Endothelial cell of umbilical vein (primary cell): ENCODE data around the gene GAL3ST3. TPM values are rescaled to one million over a fixed set of nuclear protein-coding genes. Genes with fewer than 3 reads are reported as not detected.
A peak's percentile ranks its signal among the peaks of the same experiment; 100 is the strongest.

Experiments used
- BruUV-seq: library from RNA; stranded (reverse); fragments of 400-500 nt; replicated peaks from 2 replicates; lab custom pipeline; 2021; lab: Mats Ljungman, UMichigan
- CTCF ChIA-PET: fragments of 300-600, 350-600 bp; sonication (Branson Sonifier 250); formaldehyde crosslinking; loops from one replicate; lab custom pipeline; 2021; ENCODE audit warnings: antibody characterized with exemption, inconsistent platforms; lab: Charles Lee
- POLR2A ChIA-PET: fragments of 300-600, 350-600 bp; sonication (Branson Sonifier 250); formaldehyde crosslinking; loops from one replicate; lab custom pipeline; 2021; ENCODE audit warnings: antibody characterized with exemption, inconsistent platforms; lab: Charles Lee
- DNase-seq: peaks from one replicate; pipeline ENCODE4 v3.0.0-alpha.2; 2011; ENCODE audit warnings: low read depth, low spot score
- FAIRE-seq: peaks from 2 replicates; lab custom pipeline; 2011; peaks lifted over from hg19 to GRCh38; lab: Jason Lieb, UNC
- H2AFZ ChIP-seq: 2 replicates; pipeline ENCODE4 v1.6.0; 2012; ENCODE audit warnings: low read depth, low read length, control low read depth, inconsistent platforms
- H3K27ac ChIP-seq: 2 replicates; pipeline ENCODE4 v1.5.1; 2011; ENCODE audit warnings: low read depth, mild to moderate bottlenecking, control low read depth, low read length, moderate library complexity; ENCODE audit not compliant: insufficient read depth
- H3K27me3 ChIP-seq, 2 experiments: 2 replicates each; pipeline versions ENCODE4 v1.6.0 to v1.6.1; 2011; ENCODE audit warnings: low read length in 2 of 2, mixed read lengths in 1 of 2; ENCODE audit not compliant: control insufficient read depth in 2 of 2, insufficient read depth in 2 of 2
- H3K36me3 ChIP-seq, 2 experiments: 2 replicates in 1 of 2; 3 replicates in 1 of 2; pipeline ENCODE4 v1.5.1; 2011; ENCODE audit warnings: low read length in 2 of 2, mild to moderate bottlenecking in 1 of 2, moderate library complexity in 1 of 2; ENCODE audit not compliant: control insufficient read depth in 2 of 2, insufficient read depth in 2 of 2; ENCODE audit errors: extremely low read depth in 1 of 2
- H3K4me1 ChIP-seq: 3 replicates; pipeline ENCODE4 v1.5.1; 2011; ENCODE audit warnings: mild to moderate bottlenecking, low read length; ENCODE audit not compliant: control insufficient read depth, insufficient read depth; ENCODE audit errors: extremely low read depth
- H3K4me2 ChIP-seq: 2 replicates; pipeline ENCODE4 v1.6.1; 2011; ENCODE audit warnings: low read length, control low read depth, mixed read lengths; ENCODE audit not compliant: insufficient read depth
- H3K4me3 ChIP-seq, 3 experiments: fragments of 200-600 bp in 1 of 3; sonication (generic), shearing (Covaris generic) in 1 of 3; replicated peaks in 1 of 3; 2 replicates each; pipeline ENCODE4 v1.5.1; 2011 to 2016; ENCODE audit warnings: control low read depth in 3 of 3, low read length in 3 of 3, mild to moderate bottlenecking in 2 of 3, inconsistent platforms in 1 of 3, low read depth in 1 of 3, moderate library complexity in 1 of 3; ENCODE audit not compliant: insufficient read depth in 1 of 3
- H3K79me2 ChIP-seq: 2 replicates; pipeline ENCODE4 v1.6.0; 2012; ENCODE audit warnings: low read length, inconsistent platforms; ENCODE audit not compliant: control insufficient read depth, insufficient read depth
- H3K9ac ChIP-seq: replicated peaks from 2 replicates; pipeline ENCODE3; 2011; ENCODE audit warnings: low read length, control low read depth; ENCODE audit not compliant: insufficient read depth; ENCODE audit errors: extremely low read depth
- H3K9me1 ChIP-seq: replicated peaks from 3 replicates; pipeline ENCODE4 v1.6.0; 2011; ENCODE audit warnings: mild to moderate bottlenecking, low read length; ENCODE audit not compliant: control insufficient read depth, insufficient read depth; ENCODE audit errors: extremely low read depth
- H3K9me3 ChIP-seq: replicated peaks from 2 replicates; pipeline ENCODE4 v1.5.1; 2012; ENCODE audit warnings: low read length, inconsistent platforms; ENCODE audit not compliant: control insufficient read depth, insufficient read depth
- H4K20me1 ChIP-seq: replicated peaks from 2 replicates; pipeline ENCODE3; 2011; ENCODE audit warnings: mild to moderate bottlenecking, low read length; ENCODE audit not compliant: control insufficient read depth, insufficient read depth; ENCODE audit errors: extremely low read depth
- EZH2 ChIP-seq: IDR thresholded peaks from 2 replicates; pipeline ENCODE4 v1.6.1; 2012; ENCODE audit warnings: borderline replicate concordance, low read depth, mild to moderate bottlenecking, moderate library complexity, low read length, inconsistent platforms; ENCODE audit not compliant: severe bottlenecking
- FOS ChIP-seq: IDR thresholded peaks from 2 replicates; pipeline ENCODE4 v1.6.1; 2011; ENCODE audit warnings: mild to moderate bottlenecking, low read length, moderate library complexity, borderline replicate concordance; ENCODE audit not compliant: insufficient read depth
- GATA2 ChIP-seq: IDR thresholded peaks from 2 replicates; pipeline ENCODE4 v1.7.0; 2011; ENCODE audit warnings: low read depth, mild to moderate bottlenecking, moderate library complexity, mixed read lengths, low read length; ENCODE audit not compliant: insufficient read length, insufficient read depth
- JUN ChIP-seq: IDR thresholded peaks from 2 replicates; pipeline ENCODE4 v1.6.1; 2011; ENCODE audit warnings: borderline replicate concordance, low read depth; ENCODE audit not compliant: insufficient read length, insufficient read depth
- MYC ChIP-seq: IDR thresholded peaks from one replicate; pipeline ENCODE4 v1.6.1; 2011; ENCODE audit warnings: mild to moderate bottlenecking, low read depth, low read length
- POLR2A ChIP-seq: IDR thresholded peaks from 2 replicates; pipeline ENCODE4 v1.6.1; 2012; ENCODE audit warnings: low read depth, mild to moderate bottlenecking, control low read depth, low read length
- POLR2AphosphoS5 ChIP-seq: IDR thresholded peaks from 2 replicates; pipeline ENCODE4 v1.6.1; 2012; ENCODE audit warnings: low read depth, mild to moderate bottlenecking, control low read depth, low read length, moderate library complexity; ENCODE audit not compliant: insufficient read depth
- dilution Hi-C: fragments of 300-500 bp; cut with MboI; formaldehyde crosslinking; loops from one replicate; pipeline ENCODE4 v1.15.0; 2019; ENCODE audit warnings: low sequenced_read_pairs; ENCODE audit not compliant: extremely low pct_ligation_motif_present
- intact Hi-C: fragments of 100-400 bp; cut with micrococcal nuclease; formaldehyde crosslinking; loops from one replicate; pipeline ENCODE4 v1.10.0; 2022
- polyA plus RNA-seq, 4 experiments: library from polyadenylated mRNA; depleted of rRNA in 3 of 4; stranded (reverse) in 3 of 4; unstranded in 1 of 4; fragments of >200 nt; gene quantifications; 2 replicates each; pipeline versions ENCODE4 v1.2.1 to v1.2.3, GENCODE V29; 2011 to 2012; ENCODE audit warnings: missing spikeins in 1 of 4
- total RNA-seq: library from RNA; stranded (reverse); gene quantifications from 2 replicates; pipeline ENCODE4 v1.2.3, GENCODE V29; 2021
- TF ChIP-seq, protein P1 (sequence below), 2 donors: IDR thresholded peaks; 1 replicate in 1 of 2; 2 replicates in 1 of 2; pipeline ENCODE4 v1.5.1; 2011; ENCODE audit warnings: low read length in 2 of 2, mild to moderate bottlenecking in 2 of 2, moderate library complexity in 2 of 2, control low read depth in 1 of 2, inconsistent platforms in 1 of 2, low read depth in 1 of 2; ENCODE audit not compliant: insufficient read depth in 1 of 2; ENCODE audit errors: extremely low read depth in 1 of 2
- TF ChIP-seq, protein P2 (sequence below): IDR thresholded peaks from 2 replicates; pipeline ENCODE4 v1.6.1; 2011; ENCODE audit not compliant: insufficient read depth, insufficient read length

Gene GAL3ST3
- total and polyA plus RNA-seq, 2 donors (not counting 3 experiments of a cell fraction or from before 2014, with no cell fraction given), result 0.15 TPM; not detected in 1

DNA sequence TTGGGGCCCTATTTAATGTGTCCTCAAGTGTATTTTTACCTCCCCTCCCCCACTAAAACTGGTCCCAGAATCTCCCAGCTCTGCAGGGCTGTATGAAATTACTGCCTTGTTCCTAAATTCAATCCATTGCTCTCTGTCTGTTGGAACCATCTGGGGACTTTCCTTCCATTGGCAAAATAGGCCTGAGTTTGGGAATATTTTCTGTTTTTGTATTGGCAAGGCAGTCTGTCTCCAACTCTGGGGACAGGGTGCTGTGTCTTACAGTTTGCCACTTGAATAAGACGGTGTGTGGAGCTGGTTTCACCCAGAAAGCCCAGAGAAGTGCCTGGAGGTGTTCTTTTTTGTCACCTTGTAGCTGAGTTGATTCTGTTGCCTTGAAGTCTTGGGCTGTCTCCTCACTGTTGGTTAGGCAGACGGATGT, 22.4 kb upstream of the GAL3ST3 start:
- BruUV-seq, result TSS peak; percentile 18
- ChIA-PET CTCF (interaction anchor here (1.2 to 5.6 kb wide), 3 partner anchors 55 to 151 kb away, joined by 3 to 85 read pairs (median 5); no protein-coding TSS in a partner anchor), POLR2A (interaction anchor here (0.8 kb wide), 1 partner anchor 65 kb away, joined by 4 read pairs; no protein-coding TSS in a partner anchor)
- TF ChIP-seq JUN, result no peak
- H3K4me3 ChIP-seq, result peak overlapping the region; percentile 70 to 91 (median 86)
- H3K36me3 ChIP-seq, result peaks cover 18 to 23% of the 10 kb centered on the region in 2 experiments
- no peaks in the 10 kb centered on the region for H3K27me3 ChIP-seq
- H3K27ac ChIP-seq, result peak overlapping the region; percentile 36
- peak overlapping the region; percentile 97 for H3K4me2 ChIP-seq
- intact Hi-C loops, result loop anchor here (5.0 kb wide), 1 partner anchor 41 kb away; no protein-coding TSS in a partner anchor
- peaks cover 21% of the 10 kb centered on the region for H3K4me1 ChIP-seq
- no peaks in the 10 kb centered on the region for H3K9me1 ChIP-seq
- peak overlapping the region; percentile 34 for H2AFZ ChIP-seq
- DNase-seq (no peak), FAIRE-seq (peak; percentile 42)
- dilution Hi-C loops, result no loop called here
- H3K9me3 ChIP-seq, result no peaks in the 10 kb centered on the region
- peak overlapping the region; percentile 59 for H3K9ac ChIP-seq
- peaks cover 2% of the 10 kb centered on the region for H4K20me1 ChIP-seq
- H3K79me2 ChIP-seq, result peaks cover 32% of the 10 kb centered on the region

DNA sequence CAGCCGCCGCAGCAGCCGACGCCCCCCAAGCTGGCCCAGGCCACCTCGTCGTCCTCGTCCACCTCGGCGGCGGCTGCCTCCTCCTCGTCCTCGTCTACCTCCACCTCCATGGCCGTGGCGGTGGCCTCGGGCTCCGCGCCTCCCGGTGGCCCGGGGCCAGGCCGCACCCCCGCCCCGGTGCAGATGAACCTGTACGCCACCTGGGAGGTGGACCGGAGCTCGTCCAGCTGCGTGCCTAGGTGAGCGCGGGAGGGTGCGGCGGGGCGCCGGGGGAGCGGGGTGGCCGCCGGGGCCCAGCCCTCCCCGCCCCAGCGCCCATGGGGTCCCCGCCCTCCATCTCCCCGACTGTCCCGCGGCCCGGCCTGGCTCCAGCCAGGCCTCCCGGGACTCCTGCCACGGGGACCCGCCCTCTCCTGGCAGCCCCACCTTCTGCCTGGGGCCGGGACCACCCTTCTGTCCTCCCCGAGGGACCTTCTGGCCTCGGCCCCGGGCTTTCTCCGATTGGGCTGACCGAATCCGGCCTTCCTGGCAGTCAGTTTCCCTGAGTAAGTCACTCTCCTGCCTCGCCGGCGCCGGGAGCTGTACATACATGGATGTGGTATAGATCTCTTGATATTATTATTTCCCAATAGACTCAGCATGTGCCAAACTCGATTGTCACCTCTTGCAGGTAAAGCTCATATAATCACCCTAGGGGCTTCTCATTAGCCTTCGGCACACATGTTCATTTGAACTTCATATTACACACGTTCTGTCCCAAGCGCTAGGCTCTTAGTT, 21.8 kb upstream of the GAL3ST3 start:
- POLR2A ChIA-PET, result no interaction called here
- dilution Hi-C loops (no loop called here), intact Hi-C loops (loop anchor here (5.0 kb wide), 1 partner anchor 42 kb away; no protein-coding TSS in a partner anchor)
- peak; percentile 66 for FAIRE-seq
- H3K9ac ChIP-seq, result peak overlapping the region; percentile 59
- H3K9me1 ChIP-seq, result no peaks in the 10 kb centered on the region
- no TSS peak for BruUV-seq
- peaks cover 29% of the 10 kb centered on the region for H3K79me2 ChIP-seq
- H3K4me3 ChIP-seq, result peak overlapping the region; percentile 70 to 91 (median 86)
- H2AFZ ChIP-seq, result peak overlapping the region; percentile 34
- CTCF ChIA-PET, result interaction anchor here (0.5 to 5.6 kb wide), 7 partner anchors 11 to 152 kb away, joined by 3 to 85 read pairs (median 5); no protein-coding TSS in a partner anchor
- no peaks in the 10 kb centered on the region for H3K27me3 ChIP-seq
- peak overlapping the region; percentile 97 for H3K4me2 ChIP-seq
- H3K9me3 ChIP-seq, result no peaks in the 10 kb centered on the region
- peaks cover 20 to 24% of the 10 kb centered on the region in 2 experiments for H3K36me3 ChIP-seq
- peaks cover 2% of the 10 kb centered on the region for H4K20me1 ChIP-seq
- peaks cover 21% of the 10 kb centered on the region for H3K4me1 ChIP-seq
- TF ChIP-seq MYC (no peak), EZH2 (no peak), POLR2A (no peak), GATA2 (no peak), FOS (no peak), POLR2AphosphoS5 (no peak), JUN (no peak)
- TF ChIP-seq, protein P1, sequence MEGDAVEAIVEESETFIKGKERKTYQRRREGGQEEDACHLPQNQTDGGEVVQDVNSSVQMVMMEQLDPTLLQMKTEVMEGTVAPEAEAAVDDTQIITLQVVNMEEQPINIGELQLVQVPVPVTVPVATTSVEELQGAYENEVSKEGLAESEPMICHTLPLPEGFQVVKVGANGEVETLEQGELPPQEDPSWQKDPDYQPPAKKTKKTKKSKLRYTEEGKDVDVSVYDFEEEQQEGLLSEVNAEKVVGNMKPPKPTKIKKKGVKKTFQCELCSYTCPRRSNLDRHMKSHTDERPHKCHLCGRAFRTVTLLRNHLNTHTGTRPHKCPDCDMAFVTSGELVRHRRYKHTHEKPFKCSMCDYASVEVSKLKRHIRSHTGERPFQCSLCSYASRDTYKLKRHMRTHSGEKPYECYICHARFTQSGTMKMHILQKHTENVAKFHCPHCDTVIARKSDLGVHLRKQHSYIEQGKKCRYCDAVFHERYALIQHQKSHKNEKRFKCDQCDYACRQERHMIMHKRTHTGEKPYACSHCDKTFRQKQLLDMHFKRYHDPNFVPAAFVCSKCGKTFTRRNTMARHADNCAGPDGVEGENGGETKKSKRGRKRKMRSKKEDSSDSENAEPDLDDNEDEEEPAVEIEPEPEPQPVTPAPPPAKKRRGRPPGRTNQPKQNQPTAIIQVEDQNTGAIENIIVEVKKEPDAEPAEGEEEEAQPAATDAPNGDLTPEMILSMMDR (IDR thresholded peaks at IDR 0.05; ENCODE audit: extremely low read depth in 1 of 2, insufficient read depth in 1 of 2, low read depth in 1 of 2, low read length in 2 of 2), result no peak
- TF ChIP-seq, protein P2, sequence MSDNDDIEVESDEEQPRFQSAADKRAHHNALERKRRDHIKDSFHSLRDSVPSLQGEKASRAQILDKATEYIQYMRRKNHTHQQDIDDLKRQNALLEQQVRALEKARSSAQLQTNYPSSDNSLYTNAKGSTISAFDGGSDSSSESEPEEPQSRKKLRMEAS, result no peak
- peak; percentile 52 for DNase-seq
- peak overlapping the region; percentile 36 for H3K27ac ChIP-seq
